SK-MEL-5 (cell line): ENCODE results near the gene PROB1. TPM values are rescaled to one million over a fixed set of nuclear protein-coding genes. Genes with fewer than 3 reads are reported as not detected.
A peak's percentile ranks its signal among the peaks of the same experiment; 100 is the strongest.
"Not testable (repeated sequence)": the region's sequence is repeated elsewhere in the genome, so short reads cannot be mapped to it uniquely, and the experiment has no call there.

Experiments
- DNase-seq: peaks from one replicate; pipeline ENCODE4 v3.0.0-alpha.2; 2016; ENCODE audit warnings: low read depth, low spot score
- in situ Hi-C: cut with HindIII; loops from 2 replicates; pipeline ENCODE4 v1.10.0; 2016; ENCODE audit warnings: low sequenced_read_pairs, high pct_unique_total_duplicates, low pct_unique_long_range_greater_than_20kb
- total RNA-seq: library from RNA; depleted of rRNA; stranded (reverse); fragments of >200 nt; shearing (Covaris generic); gene quantifications from 2 replicates; pipeline ENCODE4 v1.2.3, GENCODE V29; 2014

Gene PROB1
- total RNA-seq, 1 experiment from 2014 or later, result 0.03 TPM

DNA sequence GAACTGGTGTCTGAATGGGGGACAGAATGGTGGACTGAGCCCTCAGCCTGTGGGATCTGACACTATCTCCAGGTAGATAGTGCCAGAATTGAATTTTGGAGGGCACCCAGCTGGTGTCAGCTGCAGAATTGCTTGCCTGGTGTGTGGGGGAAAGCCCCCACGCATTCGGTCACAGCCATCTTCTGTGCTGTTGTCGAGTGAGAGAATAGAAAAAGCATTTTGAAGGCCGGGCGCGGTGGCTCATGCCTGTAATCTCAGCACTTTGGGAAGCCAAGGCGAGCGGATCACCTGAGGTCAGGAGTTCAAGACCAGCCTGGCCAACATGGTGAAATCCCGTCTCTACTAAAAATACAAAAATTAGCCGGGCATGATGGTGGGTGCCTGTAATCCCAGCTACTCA, 7.9 kb downstream of the PROB1 start:
- DNase-seq, in situ Hi-C loops: not testable (repeated sequence)

DNA sequence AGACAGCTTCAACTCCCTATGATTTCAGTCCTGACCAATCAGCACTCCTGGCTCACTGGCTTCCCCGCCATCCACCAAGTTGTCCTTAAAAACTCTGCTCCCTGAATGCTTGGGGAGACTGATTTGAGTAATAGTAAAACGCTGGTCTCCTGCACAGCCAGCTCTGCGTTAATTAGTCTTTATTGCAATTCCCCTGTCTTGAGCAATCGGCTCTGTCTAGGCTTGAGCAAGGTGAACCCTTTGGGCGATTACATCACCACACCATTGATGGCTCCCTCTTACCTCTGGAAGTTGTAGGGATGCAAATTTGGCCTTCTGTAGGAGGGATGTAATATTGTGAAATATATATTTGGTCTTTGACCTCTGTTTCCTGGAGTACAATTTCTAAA, 8.9 kb downstream of the PROB1 start:
- DNase-seq, result no peak
- in situ Hi-C loops, result no loop called here

DNA sequence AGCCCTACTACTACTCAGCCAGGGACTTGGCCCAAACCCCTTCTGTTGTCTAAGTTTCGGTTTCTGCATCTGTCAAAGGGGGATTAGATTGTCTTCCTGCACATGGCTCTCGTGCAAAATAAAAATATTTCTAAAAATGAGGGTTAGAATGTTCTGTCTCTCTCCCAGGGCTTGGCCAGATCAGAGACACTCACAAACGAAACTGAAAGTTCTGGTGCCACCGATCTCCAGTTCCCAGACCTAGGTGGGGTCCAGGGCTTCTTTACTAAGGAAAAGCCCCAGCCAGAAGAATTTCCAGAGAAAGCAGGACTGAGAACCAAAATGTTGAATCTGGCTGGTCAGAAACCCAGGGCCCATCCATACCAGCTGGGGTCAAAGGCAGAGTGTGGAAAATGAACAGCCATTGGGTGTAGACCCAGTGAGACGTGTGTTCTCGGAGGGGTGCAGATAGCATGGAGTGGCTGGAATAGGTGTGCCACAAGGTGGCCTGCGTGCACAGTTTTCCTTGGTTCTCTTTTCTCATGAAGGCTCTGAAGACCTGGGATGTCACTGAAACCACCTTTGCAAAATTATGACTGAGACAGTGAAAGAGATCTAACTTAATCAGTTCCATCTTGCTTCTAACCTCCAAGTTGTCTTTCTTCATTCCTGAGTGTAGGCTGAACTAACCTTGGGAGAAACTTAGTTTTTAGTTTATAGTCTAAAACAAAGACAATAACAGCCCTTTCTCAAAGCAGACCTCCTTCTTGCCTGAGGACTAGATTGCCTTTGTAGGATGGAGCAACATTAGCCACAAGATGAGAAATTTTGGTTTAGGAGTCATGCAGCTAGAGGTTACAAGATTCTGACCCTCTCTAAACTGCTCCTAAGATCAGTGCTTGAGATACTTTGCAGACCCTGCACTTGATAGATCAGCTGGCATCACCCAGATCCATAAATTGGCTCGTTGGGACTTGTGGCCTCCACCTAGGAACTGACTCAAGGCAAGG, 9.5 kb downstream of the PROB1 start:
- in situ Hi-C loops, result no loop called here
- DNase-seq, result peak; percentile 39

DNA sequence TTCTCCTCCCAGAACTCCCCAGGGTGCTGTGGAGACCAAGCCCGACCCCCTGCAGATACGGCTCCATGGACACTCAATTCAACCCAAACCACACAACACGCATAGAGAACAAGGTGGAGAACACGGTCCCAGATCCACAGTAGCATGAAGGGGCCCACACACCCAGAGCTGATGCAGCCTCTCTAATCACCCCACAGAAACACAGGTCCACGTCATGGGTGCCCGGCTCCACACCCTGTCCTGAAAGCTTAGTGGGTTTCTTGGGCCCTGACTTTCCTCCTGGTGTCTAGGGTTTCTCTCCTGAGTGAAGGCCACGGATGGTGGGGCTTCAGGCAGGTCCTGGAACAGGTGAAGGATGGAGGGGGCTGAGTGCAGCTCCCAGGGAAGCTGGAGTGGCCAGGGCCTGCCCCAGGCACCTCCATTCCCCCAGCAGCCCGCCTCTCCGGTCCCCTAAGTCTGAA, 10.3 kb downstream of the PROB1 start:
- in situ Hi-C loops, result no loop called here
- DNase-seq, result no peak

DNA sequence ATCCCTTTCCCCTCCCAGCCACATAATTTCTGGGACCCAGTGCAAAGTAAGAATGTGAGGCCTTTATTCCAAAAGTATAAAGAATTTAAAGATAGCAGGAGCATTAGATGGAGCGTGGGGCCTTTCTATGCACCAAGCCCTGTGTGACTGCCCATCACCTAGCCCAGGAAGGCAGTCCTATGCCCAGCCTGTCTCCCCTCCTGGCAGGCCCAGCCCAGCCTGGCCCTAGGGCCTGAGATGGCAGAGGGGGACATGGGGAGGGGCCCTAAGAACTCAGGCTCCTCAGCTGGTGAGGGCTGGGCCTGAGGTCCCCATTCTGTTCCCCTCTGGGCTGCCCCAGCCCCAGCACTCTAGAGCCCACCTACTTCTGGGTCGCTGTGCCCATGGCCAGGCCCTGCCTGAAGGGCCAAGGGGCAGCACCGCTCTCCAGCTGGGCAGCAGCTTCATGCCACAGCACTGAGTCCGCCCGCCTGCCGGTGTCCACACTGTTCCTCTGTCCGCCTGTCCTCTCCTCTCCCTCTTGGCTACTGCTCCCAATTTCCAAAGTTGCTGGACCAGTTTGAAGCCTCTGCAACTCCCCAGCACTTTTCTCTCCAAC, 10.8 kb downstream of the PROB1 start:
- in situ Hi-C loops, result no loop called here
- no peak for DNase-seq

DNA sequence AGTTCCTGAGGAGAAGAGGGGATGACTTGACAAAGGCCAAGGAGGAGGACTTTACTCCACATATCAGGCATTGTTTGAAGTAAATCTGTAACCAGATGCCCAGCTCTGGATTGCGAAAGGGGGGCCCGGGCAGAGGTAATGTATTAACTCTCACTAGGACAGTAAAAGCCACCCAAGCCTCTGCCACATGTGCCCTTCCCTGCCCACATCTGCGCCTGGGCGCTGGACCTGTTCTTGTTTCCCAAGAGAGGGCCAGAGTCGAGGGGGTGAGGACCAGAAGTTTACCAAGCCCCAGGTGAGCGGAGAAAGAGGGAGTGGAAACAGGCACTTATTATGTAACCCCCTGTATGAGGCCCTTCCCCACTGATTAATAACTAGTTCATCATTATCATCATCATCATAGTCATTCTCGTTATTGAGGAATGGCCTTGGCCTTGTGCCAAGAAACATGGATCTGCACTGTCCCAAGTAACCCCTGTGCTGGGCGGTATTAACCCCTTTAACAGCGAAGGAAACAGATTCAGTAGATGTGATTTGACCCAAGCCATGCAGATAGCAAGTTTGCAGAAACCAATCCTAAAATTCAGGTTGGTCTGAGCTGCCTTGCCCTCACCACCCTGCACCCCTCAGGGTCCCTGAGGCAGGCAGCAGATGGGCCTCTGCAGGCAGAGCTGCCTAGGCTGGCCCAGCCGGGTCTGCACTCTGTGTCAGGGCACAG, 11.5 kb downstream of the PROB1 start, which contains the start of gene SLC23A1:
SLC23A1 (minus strand) TSS at position 23 of the 718 bp plus-strand sequence. CDS start 44 bp downstream, outside the sequence.
- in situ Hi-C loops, result no loop called here
- DNase-seq, result no peak

DNA sequence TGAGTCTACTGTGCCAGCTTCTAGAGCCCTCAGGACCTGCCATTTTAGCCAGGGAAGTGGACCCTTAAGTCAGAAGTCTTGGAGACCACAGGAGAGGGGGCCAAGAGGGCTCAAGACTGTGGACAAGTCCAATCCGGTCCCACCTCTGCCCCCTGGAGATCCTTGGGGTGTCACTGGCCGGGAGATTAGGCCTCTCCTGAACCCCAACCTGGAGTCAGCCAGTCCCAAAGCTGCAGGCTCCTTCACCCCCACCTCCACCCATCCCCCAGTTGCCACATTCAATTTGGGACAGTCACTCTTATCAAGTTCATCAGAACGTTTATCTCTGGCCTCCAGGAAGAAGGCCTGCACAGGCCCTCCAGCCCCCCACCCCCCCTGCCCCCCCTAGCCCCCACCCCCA, 12.1 kb downstream of the PROB1 start:
- in situ Hi-C loops, result no loop called here
- no peak for DNase-seq

DNA sequence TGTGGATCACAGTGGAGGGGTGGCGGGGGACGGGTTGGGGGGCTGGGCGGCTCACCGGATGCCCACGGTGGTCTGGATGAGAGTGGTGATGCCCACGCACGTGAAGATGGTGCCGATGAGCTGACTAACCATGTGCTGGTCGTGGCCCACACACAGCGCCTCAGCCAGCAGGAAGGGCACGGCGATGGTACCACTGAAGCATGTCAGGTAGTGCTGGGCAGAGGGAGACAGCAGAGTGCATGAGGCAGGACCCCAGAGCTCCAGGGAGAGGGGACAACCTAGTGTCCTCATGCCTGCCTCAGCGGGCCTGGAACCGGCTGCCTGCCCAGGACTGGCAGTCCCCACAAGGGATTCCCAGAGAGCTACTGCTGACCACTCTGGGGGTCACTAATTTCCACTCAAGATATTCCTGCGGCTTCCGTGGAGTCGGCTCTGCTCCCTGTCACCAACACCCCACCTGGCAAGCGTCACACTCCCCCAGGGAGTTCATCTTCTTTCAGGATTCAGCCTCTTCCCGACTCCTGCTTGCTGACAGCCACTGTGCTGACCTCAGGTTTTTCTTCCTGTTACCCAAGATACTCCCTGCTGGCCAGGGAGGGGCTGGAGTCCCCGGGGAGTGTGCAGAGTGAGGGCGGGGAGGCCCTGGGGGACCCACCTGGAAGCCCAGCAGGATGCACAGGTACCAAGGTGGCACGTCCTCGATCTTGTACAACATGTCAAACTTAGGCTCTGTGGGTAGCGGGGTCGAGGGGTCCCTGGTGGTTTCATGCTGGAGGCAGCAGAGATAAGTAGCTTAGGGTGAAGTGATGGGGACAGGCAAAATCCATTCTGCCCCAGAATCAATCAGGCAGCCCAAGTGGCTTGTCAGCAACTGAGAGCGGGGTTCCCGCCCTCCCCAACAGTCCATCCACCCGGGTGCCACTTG, 12.8 kb downstream of the PROB1 start:
- in situ Hi-C loops, result no loop called here
- DNase-seq, result no peak

DNA sequence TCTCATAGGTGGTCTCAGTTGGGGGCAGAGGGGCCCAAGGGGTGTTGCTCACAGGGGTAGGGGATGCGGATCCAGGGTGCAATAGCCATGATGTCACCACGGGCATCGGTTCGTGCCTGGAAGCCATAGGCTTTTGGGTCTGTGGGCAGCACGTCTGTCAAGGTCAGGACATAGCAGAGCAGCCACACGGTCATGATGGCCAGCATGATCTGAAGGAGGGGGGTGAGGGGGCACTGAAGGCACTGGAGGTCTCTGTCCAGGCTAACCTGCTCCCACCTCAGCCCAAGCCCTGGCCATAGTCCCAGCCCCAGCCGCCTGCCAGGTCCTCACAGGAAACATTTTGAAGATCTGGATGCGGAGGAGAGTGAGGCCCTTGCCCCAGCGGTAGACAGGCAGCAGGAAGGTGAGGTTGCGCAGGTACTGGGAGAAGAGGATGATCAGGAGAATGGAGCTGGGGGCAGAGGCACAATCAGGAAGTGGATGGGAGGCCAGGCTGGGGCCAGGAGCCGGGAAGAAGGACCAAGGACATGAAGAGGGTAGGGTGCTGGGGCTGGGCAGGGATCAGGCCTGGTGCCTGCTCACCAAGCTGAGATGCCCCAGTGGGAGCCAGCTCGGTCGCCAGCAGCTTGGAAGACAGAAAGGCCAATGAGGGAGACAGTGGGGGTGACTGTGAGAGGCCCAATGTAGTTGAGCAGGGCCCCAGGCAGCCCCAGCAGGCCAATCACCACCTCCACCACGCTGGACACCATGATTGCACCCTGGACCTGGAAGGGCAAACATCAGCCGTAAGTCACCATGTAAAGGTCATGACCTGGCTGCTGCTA, 15.1 kb downstream of the PROB1 start:
- in situ Hi-C loops, result no loop called here
- no peak for DNase-seq

DNA sequence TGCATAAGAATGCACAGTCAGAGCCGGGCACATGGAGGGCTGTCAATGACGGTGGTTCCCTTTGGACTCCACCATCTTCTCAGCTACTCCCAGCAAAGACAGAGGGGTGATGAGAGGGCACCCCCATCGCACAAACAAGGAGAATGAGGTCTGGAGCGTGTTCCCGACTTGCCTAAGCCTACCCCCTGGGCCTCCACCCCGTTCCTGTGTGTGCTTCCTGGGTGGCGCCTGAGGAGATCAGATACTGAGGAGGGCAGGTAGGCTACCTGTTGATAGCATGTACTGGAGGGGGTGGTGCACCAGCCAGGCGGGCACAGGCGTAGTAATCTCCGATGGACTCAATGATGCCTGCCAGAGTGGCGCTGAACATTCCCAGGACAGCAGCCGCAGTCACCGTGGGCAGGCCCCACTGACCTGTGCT, 16.0 kb downstream of the PROB1 start:
- in situ Hi-C loops, result no loop called here
- no peak for DNase-seq

DNA sequence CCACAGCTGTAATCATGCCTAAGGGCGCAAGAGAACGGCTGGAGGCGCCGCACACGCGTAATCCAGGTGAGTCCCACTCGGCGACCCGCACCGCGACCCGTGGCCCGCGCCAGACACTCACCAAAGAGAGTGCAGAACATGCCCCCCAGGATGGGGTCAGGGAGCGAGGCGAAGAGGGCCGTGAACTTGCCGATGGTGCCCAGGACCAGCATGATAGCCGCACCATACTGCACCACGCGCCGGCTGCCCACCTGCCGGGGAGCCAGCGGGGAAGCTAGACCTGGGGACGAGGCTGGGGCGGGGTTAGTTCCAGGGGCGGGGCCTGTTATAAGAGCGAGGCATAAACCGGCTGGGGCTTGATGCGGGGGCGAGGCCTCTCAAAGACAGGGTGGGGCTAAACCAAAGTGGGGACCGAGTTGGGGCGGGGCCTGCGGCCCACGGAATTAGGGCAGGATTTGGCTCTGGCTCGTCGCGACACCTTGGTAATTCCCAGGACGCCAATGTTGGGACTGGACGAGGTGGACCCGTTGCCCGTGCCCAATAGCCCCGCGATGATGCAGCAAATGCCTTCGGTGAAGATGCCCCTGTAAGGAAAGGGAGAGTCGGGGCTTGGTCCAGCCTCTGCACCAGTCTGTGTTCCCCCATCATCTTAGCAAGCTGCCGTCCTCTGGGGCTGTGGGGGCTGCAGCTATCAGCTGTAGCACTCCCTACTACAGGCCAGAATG, 16.6 kb downstream of the PROB1 start:
- no peak for DNase-seq
- in situ Hi-C loops, result no loop called here

DNA sequence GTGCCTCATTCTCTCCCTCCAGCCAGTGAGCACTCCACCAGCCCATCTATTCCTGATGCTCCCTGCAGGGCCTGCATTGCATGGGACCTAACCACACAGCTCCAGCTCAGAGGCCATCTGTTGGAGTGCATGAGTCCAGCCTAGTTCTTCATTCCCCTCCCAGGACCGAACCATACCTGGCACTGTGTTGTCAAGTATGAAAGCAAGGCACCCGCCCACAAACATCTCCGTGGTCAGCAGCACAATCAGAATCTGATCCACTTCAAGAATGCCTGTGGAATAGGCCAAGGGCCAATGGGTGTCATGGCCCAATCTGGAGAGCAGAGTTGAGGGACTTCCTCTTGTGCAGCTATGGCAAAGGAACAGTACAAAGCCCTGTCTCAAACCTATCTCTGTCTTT, 17.7 kb downstream of the PROB1 start:
- in situ Hi-C loops, result no loop called here
- DNase-seq, result no peak

DNA sequence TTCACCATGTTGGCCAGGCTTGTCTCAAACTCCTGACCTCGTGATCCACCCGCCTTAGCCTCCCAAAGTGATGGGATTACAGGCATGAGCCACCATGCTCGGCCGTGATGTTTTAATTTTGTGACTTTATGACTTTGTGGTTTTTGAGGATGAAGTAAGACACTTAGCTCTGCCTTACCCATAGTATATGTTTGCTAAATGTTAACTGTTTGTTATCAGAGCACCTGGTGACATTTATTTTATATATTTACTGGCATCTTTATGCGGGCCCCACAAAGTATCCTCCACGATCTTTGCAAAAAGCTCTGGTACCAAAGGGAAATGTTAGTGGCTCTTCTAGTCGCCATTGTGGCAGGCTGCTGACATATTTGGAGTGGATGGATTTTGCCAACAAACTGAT, 18.5 kb downstream of the PROB1 start:
- DNase-seq, result no peak
- in situ Hi-C loops, result no loop called here

DNA sequence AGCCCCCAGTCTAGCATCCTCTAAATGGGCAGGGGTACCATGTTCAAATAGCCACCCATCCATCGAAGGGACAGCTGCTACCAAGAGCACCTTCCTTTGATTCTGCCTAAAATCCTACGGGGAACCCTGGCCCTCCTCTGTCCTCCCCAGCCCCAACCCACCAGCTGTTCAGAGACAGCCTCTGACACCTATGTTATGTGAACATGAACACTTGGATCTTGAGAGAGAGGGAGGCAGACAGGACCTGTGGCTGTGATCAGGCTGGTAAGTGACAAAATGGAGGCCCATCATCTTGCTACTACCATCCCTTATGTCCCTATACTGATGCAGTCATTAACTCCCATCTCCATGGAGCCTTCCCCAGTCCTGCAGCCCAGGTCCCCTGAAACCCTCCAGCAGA, 20.0 kb downstream of the PROB1 start:
- in situ Hi-C loops, result no loop called here

DNA sequence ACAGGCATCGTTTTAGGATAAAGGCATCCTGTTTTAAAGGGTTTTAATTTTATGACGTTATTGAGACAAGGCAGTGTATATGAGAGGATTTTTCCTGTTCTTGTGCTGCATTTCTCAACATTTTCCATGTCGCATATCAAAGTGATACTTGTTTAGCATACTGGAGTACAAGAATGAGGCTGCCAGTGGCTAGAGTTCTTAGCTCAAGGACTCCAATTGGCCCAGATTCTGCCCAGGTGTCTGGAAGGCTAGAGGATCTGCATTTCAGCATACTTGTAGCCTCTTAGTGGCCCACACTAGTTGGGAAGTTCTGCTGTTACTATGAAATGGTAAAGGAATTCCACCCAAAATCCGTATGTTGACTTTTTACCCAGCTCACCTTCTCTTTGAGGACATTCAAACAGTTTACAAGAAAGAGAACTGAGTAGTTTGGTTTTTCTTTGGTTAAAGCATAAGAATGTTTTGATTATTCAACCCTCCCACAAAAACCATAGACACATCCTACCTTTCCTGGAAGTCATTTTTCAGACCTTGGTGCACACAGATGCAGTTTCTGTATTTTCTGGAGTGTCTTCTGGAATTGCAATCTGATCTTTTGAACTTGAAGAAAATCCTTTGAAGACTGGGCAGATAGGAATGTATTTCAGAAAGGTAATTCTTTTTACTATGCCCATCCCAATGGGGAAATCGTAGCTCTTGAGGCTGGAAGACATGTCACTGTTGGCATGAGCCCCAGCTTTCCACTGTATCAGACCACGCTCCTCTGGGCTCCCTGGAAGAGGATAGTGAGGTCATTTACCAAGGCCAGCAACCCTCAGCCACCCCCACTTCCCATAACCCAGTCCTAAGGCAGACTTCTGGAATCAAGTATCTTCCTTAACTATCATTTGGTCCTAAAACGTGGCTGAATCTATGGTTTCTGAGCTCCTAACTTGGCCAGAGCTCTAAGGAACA, 23.1 kb downstream of the PROB1 start:
- in situ Hi-C loops, result no loop called here
- no peak for DNase-seq

More for the DNA sequence above, 20.0 kb downstream of the PROB1 start:
- DNase-seq, result no peak
